ENCODE results near the gene BIRC2. TPM values are rescaled to one million over a fixed set of nuclear protein-coding genes. Genes with fewer than 3 reads are reported as not detected.
"Not testable (repeated sequence)": the region's sequence is repeated elsewhere in the genome, so short reads cannot be mapped to it uniquely, and the experiment has no call there.

The BIRC2 gene
- total RNA-seq, 2 donors from 2014 or later, result 48.7 to 92.9 TPM

DNA sequence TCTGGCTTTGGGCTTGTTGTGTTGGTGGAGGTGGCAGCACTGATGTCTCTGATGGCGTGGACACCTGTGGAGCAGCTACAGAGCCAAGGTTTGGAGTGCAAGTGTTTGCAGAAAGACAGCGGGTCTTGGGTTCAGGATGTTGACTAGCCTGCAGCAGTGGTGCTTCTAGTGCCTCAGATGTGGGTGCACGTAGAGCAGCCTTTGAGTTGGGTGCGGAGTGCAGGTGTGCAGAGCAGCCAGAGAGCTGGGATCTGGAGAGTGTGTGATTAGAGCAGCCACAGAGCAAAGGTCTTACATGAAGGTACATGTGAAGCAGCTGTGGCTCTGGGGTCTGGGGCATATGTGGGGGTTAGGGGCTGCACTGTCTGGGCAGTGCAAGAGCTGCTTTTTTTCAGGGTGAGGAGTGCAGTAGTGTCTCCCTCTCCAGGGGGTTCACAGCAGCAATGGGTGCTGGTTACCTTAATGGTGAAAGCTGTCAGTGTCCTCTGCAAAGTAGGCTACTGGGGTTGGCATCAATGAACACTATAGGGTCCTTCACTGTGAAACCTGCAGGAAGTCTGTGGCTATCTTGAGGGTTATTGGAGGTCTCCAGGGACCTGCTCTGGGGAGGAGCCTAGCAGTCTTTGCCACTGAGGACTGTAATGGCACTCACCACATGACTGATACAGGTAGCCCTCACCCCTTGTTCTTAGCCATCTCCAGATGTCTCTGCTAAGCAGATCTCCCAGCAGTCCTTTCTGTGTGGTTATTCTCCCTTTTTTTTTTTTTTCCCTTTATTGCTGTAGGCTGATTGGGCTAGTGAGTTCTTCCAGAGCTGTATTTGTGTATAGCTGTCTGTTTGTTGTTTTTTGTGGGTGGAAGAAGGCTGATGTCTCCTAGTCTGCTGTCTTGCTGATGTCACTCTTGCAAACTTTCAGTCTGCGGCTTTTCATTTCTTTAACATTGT, 14.3 kb downstream of the BIRC2 start:
- no peak overlapping the region for H3K4me3 ChIP-seq
- TF ChIP-seq, protein P1, sequence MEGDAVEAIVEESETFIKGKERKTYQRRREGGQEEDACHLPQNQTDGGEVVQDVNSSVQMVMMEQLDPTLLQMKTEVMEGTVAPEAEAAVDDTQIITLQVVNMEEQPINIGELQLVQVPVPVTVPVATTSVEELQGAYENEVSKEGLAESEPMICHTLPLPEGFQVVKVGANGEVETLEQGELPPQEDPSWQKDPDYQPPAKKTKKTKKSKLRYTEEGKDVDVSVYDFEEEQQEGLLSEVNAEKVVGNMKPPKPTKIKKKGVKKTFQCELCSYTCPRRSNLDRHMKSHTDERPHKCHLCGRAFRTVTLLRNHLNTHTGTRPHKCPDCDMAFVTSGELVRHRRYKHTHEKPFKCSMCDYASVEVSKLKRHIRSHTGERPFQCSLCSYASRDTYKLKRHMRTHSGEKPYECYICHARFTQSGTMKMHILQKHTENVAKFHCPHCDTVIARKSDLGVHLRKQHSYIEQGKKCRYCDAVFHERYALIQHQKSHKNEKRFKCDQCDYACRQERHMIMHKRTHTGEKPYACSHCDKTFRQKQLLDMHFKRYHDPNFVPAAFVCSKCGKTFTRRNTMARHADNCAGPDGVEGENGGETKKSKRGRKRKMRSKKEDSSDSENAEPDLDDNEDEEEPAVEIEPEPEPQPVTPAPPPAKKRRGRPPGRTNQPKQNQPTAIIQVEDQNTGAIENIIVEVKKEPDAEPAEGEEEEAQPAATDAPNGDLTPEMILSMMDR (IDR thresholded peaks at IDR 0.05), result no peak
- peaks cover 26% of the 10 kb centered on the region for H3K36me3 ChIP-seq
- no peak overlapping the region for H3K27ac ChIP-seq
- DNase-seq (ENCODE audit: low spot score) (no peak), ATAC-seq (ENCODE audit: insufficient number of reproducible peaks, low FRiP score, low read depth) (no peak)
- H3K27me3 ChIP-seq (replicated peaks; ENCODE audit: insufficient read depth), result no peaks in the 10 kb centered on the region
- no peaks in the 10 kb centered on the region for H3K4me1 ChIP-seq (ENCODE audit: control insufficient read depth in 1 of 2, low read depth in 2 of 2)
- no peaks in the 10 kb centered on the region for H3K9me3 ChIP-seq

DNA sequence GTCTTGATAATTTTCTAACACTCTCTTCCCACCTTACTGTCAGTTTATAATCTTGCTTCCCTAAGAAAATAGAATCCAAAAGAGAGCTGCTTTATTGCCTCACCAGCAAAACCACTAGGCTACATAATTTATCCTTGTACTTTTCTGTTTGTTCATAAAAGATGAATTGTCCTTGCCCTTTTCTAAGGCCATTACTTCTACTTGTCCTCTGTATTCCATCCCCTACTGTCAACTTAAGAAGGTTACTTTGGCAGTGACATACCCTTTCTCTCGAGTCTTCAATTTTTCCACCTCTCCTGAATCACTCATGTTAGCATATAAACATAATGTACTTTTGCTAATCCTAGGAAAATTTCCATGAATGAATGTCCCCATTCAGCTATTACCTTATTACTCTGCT, 18.0 kb downstream of the BIRC2 start:
- no peak for DNase-seq (ENCODE audit: low spot score)
- no peaks in the 10 kb centered on the region for H3K9me3 ChIP-seq
- H3K4me3 ChIP-seq, result no peak overlapping the region
- H3K27me3 ChIP-seq (replicated peaks; ENCODE audit: insufficient read depth), result no peaks in the 10 kb centered on the region
- peaks cover 0 to 8% of the 10 kb centered on the region in 2 donors for H3K4me1 ChIP-seq (ENCODE audit: control insufficient read depth in 1 of 2, low read depth in 2 of 2)
- ATAC-seq (ENCODE audit: insufficient number of reproducible peaks, low FRiP score, low read depth), result no peak
- TF ChIP-seq, protein P1 (IDR thresholded peaks at IDR 0.05), result no peak
- no peak overlapping the region for H3K27ac ChIP-seq
- peaks cover 27% of the 10 kb centered on the region for H3K36me3 ChIP-seq

DNA sequence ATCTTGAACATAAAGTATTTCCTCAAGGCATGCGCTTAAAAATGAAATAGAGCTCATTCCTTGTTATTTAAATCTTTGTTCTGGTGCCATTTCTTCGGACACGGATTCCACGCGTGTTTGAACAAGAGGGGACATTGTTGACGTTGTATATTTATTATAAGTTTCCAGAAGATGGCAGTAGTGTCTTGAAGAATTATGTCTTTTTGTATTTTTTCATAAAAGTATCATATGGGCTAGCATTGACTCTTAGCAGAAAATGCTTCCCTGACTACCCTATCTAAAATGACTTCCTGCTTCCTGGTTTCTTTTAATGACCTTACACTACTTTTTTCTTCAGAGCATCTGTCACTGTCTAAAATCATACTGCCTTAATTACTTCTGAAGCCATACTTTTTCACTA, 20.4 kb downstream of the BIRC2 start:
- Histone ChIP-seq H3K27me3 (replicated peaks; ENCODE audit: insufficient read depth) (no peaks in the 10 kb centered on the region), H3K36me3 (peaks cover 15% of the 10 kb centered on the region), H3K27ac (no peak overlapping the region), H3K4me1 (ENCODE audit: control insufficient read depth in 1 of 2, low read depth in 2 of 2) (peaks cover 0 to 8% of the 10 kb centered on the region in 2 donors), H3K4me3 (no peak overlapping the region), H3K9me3 (no peaks in the 10 kb centered on the region)
- DNase-seq (ENCODE audit: low spot score) (no peak), ATAC-seq (ENCODE audit: insufficient number of reproducible peaks, low FRiP score, low read depth) (no peak)
- TF ChIP-seq, protein P1 (IDR thresholded peaks at IDR 0.05), result no peak

DNA sequence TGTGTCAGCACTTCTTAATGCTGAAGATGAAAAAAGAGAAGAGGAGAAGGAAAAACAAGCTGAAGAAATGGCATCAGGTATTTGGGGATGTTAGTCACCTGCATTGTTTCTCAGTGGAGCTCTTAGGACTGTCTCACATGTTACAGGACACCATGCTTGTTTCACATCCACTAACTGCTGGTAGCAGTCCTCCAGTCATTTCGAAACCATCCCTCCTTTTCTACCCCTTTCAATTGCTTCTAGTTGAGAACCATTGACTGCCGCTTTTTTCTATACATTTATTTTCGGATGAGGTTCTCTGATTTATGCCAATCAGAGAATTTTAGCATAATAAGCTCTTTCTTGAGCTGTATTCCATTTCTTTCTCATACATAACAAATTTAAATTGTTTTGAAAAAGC, 21.5 kb downstream of the BIRC2 start:
- DNase-seq (ENCODE audit: low spot score) (no peak), ATAC-seq (ENCODE audit: insufficient number of reproducible peaks, low FRiP score, low read depth) (no peak)
- TF ChIP-seq, protein P1 (IDR thresholded peaks at IDR 0.05), result no peak
- Histone ChIP-seq H3K9me3 (no peaks in the 10 kb centered on the region), H3K4me3 (no peak overlapping the region), H3K36me3 (peaks cover 15% of the 10 kb centered on the region), H3K27me3 (replicated peaks; ENCODE audit: insufficient read depth) (no peaks in the 10 kb centered on the region), H3K27ac (no peak overlapping the region), H3K4me1 (ENCODE audit: control insufficient read depth in 1 of 2, low read depth in 2 of 2) (peaks cover 0 to 8% of the 10 kb centered on the region in 2 donors)

DNA sequence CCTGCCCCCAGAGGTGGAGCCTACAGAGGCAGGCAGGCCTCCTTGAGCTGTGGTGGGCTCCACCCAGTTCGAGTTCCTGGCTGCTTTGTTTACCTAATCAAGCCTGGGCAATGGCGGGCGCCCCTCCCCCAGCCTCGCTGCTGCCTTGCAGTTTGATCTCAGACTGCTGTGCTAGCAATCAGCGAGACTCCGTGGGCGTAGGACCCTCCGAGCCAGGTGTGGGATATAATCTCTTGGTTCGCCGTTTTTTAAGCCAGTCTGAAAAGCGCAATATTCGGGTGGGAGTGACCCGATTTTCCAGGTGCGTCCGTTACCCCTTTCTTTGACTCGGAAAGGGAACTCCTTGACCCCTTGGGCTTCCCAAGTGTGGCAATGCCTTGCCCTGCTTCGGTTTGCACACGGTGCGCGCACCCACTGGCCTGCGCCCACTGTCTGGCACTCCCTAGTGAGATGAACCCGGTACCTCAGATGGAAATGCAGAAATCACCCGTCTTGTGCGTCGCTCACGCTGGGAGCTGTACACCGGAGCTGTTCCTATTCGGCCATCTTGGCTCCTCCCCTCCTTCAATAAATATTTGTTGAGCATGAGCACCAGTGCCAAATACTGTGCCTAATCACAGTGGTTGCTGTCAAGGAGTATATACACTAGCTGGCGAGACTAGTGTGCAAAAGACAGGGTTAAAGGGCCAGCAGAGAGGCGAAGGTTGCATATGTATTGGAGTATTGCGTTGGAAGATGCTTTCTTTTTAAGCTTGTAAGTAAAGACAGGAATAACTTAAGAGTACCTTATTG, 27.8 kb downstream of the BIRC2 start:
- peaks cover 16% of the 10 kb centered on the region for H3K36me3 ChIP-seq
- H3K4me1 ChIP-seq (ENCODE audit: control insufficient read depth in 1 of 2, low read depth in 2 of 2); DNase-seq (ENCODE audit: low spot score); H3K27ac ChIP-seq; H3K9me3 ChIP-seq; ATAC-seq (ENCODE audit: insufficient number of reproducible peaks, low FRiP score, low read depth); H3K27me3 ChIP-seq (replicated peaks; ENCODE audit: insufficient read depth); H3K4me3 ChIP-seq: not testable (repeated sequence)

Measured in thoracic aorta (tissue), 2 donors.